Ovary (tissue), 9 donors: Measurements from ENCODE around the gene CCDC91. TPM values are rescaled to one million over a fixed set of nuclear protein-coding genes. Genes with fewer than 3 reads are reported as not detected.

Experiments
- DNase-seq, 5 donors: peaks; one replicate each; pipeline ENCODE4 v3.0.0-alpha.2; 2019 to 2020
- H3K27ac ChIP-seq, 2 donors: fragments of 200-600 bp; one replicate each; pipeline versions ENCODE4 v1.5.1 to v1.8.0; 2019 to 2022
- H3K27me3 ChIP-seq: fragments of 200-600 bp; one replicate; pipeline ENCODE4 v1.8.0; 2022
- H3K36me3 ChIP-seq: fragments of 200-600 bp; sonication (generic); one replicate; pipeline ENCODE4 v1.5.1; 2019
- H3K4me1 ChIP-seq: one replicate; pipeline ENCODE4 v1.8.1; 2013; ENCODE audit warnings: mild to moderate bottlenecking, moderate library complexity; ENCODE audit not compliant: insufficient read depth
- H3K4me3 ChIP-seq: fragments of 200-600 bp; sonication (generic); one replicate; pipeline ENCODE4 v1.5.1; 2017
- H3K9me3 ChIP-seq, 2 donors: fragments of 200-600 bp in 1 of 2; sonication (generic) in 1 of 2; one replicate each; pipeline versions ENCODE4 v1.5.1 to v1.8.1; 2013 to 2019; ENCODE audit warnings: mild to moderate bottlenecking in 1 of 2, moderate library complexity in 1 of 2
- CTCF ChIP-seq, 3 donors: fragments of 450-650 bp in 2 of 3; fragments of 200-600 bp in 1 of 3; IDR thresholded peaks; one replicate each; pipeline versions ENCODE4 v1.5.1 to v1.8.0; 2016 to 2022; ENCODE audit warnings: antibody characterized with exemption in 3 of 3, mild to moderate bottlenecking in 1 of 3
- EP300 ChIP-seq: sonication (generic); formaldehyde crosslinking; IDR thresholded peaks from one replicate; pipeline ENCODE4 v1.6.1; 2017; ENCODE audit warnings: antibody characterized with exemption
- POLR2A ChIP-seq: fragments of 450-650 bp; IDR thresholded peaks from one replicate; pipeline ENCODE4 v1.6.1; 2017; ENCODE audit warnings: antibody characterized with exemption, mild to moderate bottlenecking, moderate library complexity
- WGBS, 3 donors: extraction: QIAGEN DNeasy Blood & Tissue Kit in 1 of 3; methylation state at CpG; one replicate each; pipeline versions ENCODE4 v1.1.5 to v1.1.7; 2013 to 2017; 5-methylcytosine and 5-hydroxymethylcytosine counted together
- intact Hi-C, 4 donors: fragments of 100-400 bp; cut with DNase I; formaldehyde crosslinking; loops; one replicate each; pipeline versions ENCODE4 v1.11.0 to v1.15.1; 2022 to 2023
- polyA plus RNA-seq, 2 donors: library from polyadenylated mRNA; stranded (reverse); fragments of 200-250 nt in 1 of 2; fragments of 350-450 nt in 1 of 2; fragmentation: Illumina TruSeq in 1 of 2; extraction: RNeasy Lipid Tissue Mini Kit (QIAGEN cat#74804) in 1 of 2; gene quantifications; one replicate each; pipeline ENCODE4 v1.2.3, GENCODE V29; 2013 to 2014
- total RNA-seq, 7 donors: library from RNA; depleted of rRNA in 2 of 7; stranded (reverse); fragments of >200 nt in 2 of 7; fragmentation: NEBNext Ultra II Directional in 3 of 7; extraction: Animal tissue kit (Norgen Biotek cat#: 25700) in 3 of 7; gene quantifications; one replicate each; pipeline versions ENCODE4 v1.1.0 to v1.2.4, GENCODE V29; 2016 to 2023
- donor health status: DM: no; HTN: no; CAD: no; lungs with moderate emphysema.
- donor health status: DM: no; HTN: no; CAD: no.
- donor health status: Bipolar disorder and iron deficiency.
- donor health status: DM: yes; HTN: yes; CAD: no.
- donor health status: DM: no; HTN: no; CAD: no.
- donor health status: DM: yes; HTN: yes; CAD: no.

Gene CCDC91
- total and polyA plus RNA-seq, 9 donors: 15.8 to 45.7 (median 36.2) TPM

GRCh38 chr12:28161697-28162096, 28.6 kb upstream of the CCDC91 start:
- Histone ChIP-seq H3K9me3 (no peaks in the 10 kb centered on the region), H3K36me3 (no peaks in the 10 kb centered on the region), H3K27ac (no peak overlapping the region), H3K4me1 (no peaks in the 10 kb centered on the region), H3K4me3 (no peak overlapping the region), H3K27me3 (no peaks in the 10 kb centered on the region)
- TF ChIP-seq CTCF (IDR thresholded peaks at IDR 0.05) (no peak), POLR2A (no peak)
- 96 to 97% (median 96%) methylated on average over 5 of the region's 5 CpGs for WGBS, 3 donors
- DNase-seq: no peak
- intact Hi-C loops: no loop called here

GRCh38 chr12:28162697-28163096, 27.6 kb upstream of the CCDC91 start:
- Histone ChIP-seq H3K9me3 (no peaks in the 10 kb centered on the region), H3K27me3 (no peaks in the 10 kb centered on the region), H3K36me3 (no peaks in the 10 kb centered on the region), H3K4me3 (no peak overlapping the region), H3K27ac (no peak overlapping the region), H3K4me1 (no peaks in the 10 kb centered on the region)
- WGBS, 3 donors: 75 to 86% (median 80%) methylated on average over 1 of the region's 1 CpG
- no peak for TF ChIP-seq EP300
- no peak for TF ChIP-seq CTCF (IDR thresholded peaks at IDR 0.05)
- no peak for TF ChIP-seq POLR2A
- DNase-seq: no peak
- intact Hi-C loops: no loop called here

- no peaks in the 10 kb centered on the region for H3K4me1 ChIP-seq
- no peak overlapping the region for H3K27ac ChIP-seq
- H3K27me3 ChIP-seq: no peaks in the 10 kb centered on the region
- TF ChIP-seq EP300 (no peak), CTCF (IDR thresholded peaks at IDR 0.05) (no peak), POLR2A (no peak)
- intact Hi-C loops: no loop called here
- no peak for DNase-seq
- H3K36me3 ChIP-seq: no peaks in the 10 kb centered on the region
- no peaks in the 10 kb centered on the region for H3K9me3 ChIP-seq
- no peak overlapping the region for H3K4me3 ChIP-seq
- 79 to 85% (median 80%) methylated on average over 2 of the region's 2 CpGs for WGBS, 3 donors
Measured at GRCh38 chr12:28164644-28165275, 25.5 kb upstream of the CCDC91 start.

DNA sequence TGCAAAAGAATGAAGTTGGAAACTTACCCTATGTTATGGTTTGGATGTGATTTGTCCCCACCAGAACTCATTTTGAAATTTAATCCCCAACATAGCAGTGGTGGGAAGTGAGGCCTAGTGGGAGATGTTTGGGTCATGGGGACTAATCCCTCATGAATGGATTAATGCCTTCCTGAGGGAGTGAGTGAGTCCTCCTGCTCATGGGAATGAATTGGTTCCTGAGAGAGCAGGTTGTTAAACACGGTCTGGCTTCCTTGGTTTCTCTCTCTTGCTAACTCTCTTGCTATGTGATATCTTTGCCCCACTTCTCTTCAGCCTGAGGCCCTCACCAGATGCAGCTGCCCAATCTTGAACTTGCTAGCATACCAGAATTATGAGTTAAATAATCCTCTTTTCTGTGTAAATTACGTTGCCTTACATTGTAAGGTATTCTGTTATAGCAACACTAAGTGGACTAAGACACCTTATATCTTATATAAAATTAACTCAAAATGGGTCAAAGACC, 22.2 kb upstream of the CCDC91 start:
- Histone ChIP-seq H3K4me3 (no peak overlapping the region), H3K4me1 (no peaks in the 10 kb centered on the region), H3K27me3 (no peaks in the 10 kb centered on the region), H3K9me3 (no peaks in the 10 kb centered on the region), H3K36me3 (no peaks in the 10 kb centered on the region), H3K27ac (no peak overlapping the region)
- 91 to 98% (median 92%) methylated on average over 2 of the region's 2 CpGs for WGBS, 3 donors
- intact Hi-C loops: no loop called here
- DNase-seq: no peak
- no peak for TF ChIP-seq CTCF (IDR thresholded peaks at IDR 0.05)
- no peak for TF ChIP-seq POLR2A
- TF ChIP-seq EP300: no peak
